ENCODE data around the gene PRRT4.

PRRT4 gene

GRCh38 chr7:128311013-128311412 is 50.5 kb downstream of the PRRT4 start:
- no peak overlapping the region for H3K4me3 ChIP-seq (ENCODE audit: low read depth, low read length)
- DNase-seq (ENCODE audit: low read depth) = no peak
- TF ChIP-seq POLR2A (IDR thresholded peaks at IDR 0.05; ENCODE audit: extremely low read depth, insufficient read length) (no peak), MYC (IDR thresholded peaks at IDR 0.05; ENCODE audit: low read depth, low read length) (no peak), MAX (IDR thresholded peaks at IDR 0.05; ENCODE audit: low read depth, low read length) (no peak), CTCF (IDR thresholded peaks at IDR 0.05; ENCODE audit: low read depth, low read length) (no peak)

GRCh38 chr7:128310499-128310898 is 51.0 kb downstream of the PRRT4 start:
- TF ChIP-seq MYC (IDR thresholded peaks at IDR 0.05; ENCODE audit: low read depth, low read length) (no peak), CTCF (IDR thresholded peaks at IDR 0.05; ENCODE audit: low read depth, low read length) (no peak), POLR2A (IDR thresholded peaks at IDR 0.05; ENCODE audit: extremely low read depth, insufficient read length) (no peak), MAX (IDR thresholded peaks at IDR 0.05; ENCODE audit: low read depth, low read length) (no peak)
- no peak overlapping the region for H3K4me3 ChIP-seq (ENCODE audit: low read depth, low read length)
- DNase-seq (ENCODE audit: low read depth) = no peak

- H3K4me3 ChIP-seq (ENCODE audit: low read depth, low read length) = no peak overlapping the region
- no peak for TF ChIP-seq MYC (IDR thresholded peaks at IDR 0.05; ENCODE audit: low read depth, low read length)
- no peak for DNase-seq (ENCODE audit: low read depth)
Measured at GRCh38 chr7:128309976-128310375, 51.5 kb downstream of the PRRT4 start.

- no peak for DNase-seq (ENCODE audit: low read depth)
- TF ChIP-seq CTCF (IDR thresholded peaks at IDR 0.05; ENCODE audit: low read depth, low read length) (no peak), POLR2A (IDR thresholded peaks at IDR 0.05; ENCODE audit: extremely low read depth, insufficient read length) (no peak), MYC (IDR thresholded peaks at IDR 0.05; ENCODE audit: low read depth, low read length) (no peak), MAX (IDR thresholded peaks at IDR 0.05; ENCODE audit: low read depth, low read length) (no peak)
- H3K4me3 ChIP-seq (ENCODE audit: low read depth, low read length) = no peak overlapping the region
Measured at GRCh38 chr7:128309124-128309523, 52.4 kb downstream of the PRRT4 start.

- DNase-seq (ENCODE audit: low read depth) = no peak
- TF ChIP-seq MYC (IDR thresholded peaks at IDR 0.05; ENCODE audit: low read depth, low read length) = no peak
- TF ChIP-seq POLR2A (IDR thresholded peaks at IDR 0.05; ENCODE audit: extremely low read depth, insufficient read length) = no peak
- TF ChIP-seq CTCF (IDR thresholded peaks at IDR 0.05; ENCODE audit: low read depth, low read length) = no peak
- no peak for TF ChIP-seq MAX (IDR thresholded peaks at IDR 0.05; ENCODE audit: low read depth, low read length)
- H3K4me3 ChIP-seq (ENCODE audit: low read depth, low read length) = no peak overlapping the region
Measured at GRCh38 chr7:128307061-128307460, 54.4 kb downstream of the PRRT4 start.

GRCh38 chr7:128304212-128304611 is 57.3 kb downstream of the PRRT4 start:
- no peak for DNase-seq (ENCODE audit: low read depth)
- H3K4me3 ChIP-seq (ENCODE audit: low read depth, low read length) = no peak overlapping the region
- TF ChIP-seq POLR2A (IDR thresholded peaks at IDR 0.05; ENCODE audit: extremely low read depth, insufficient read length) = no peak

- no peak overlapping the region for H3K4me3 ChIP-seq (ENCODE audit: low read depth, low read length)
- TF ChIP-seq MYC (IDR thresholded peaks at IDR 0.05; ENCODE audit: low read depth, low read length) = no peak
- no peak for TF ChIP-seq CTCF (IDR thresholded peaks at IDR 0.05; ENCODE audit: low read depth, low read length)
- TF ChIP-seq MAX (IDR thresholded peaks at IDR 0.05; ENCODE audit: low read depth, low read length) = no peak
- no peak for TF ChIP-seq POLR2A (IDR thresholded peaks at IDR 0.05; ENCODE audit: extremely low read depth, insufficient read length)
- DNase-seq (ENCODE audit: low read depth) = no peak
Measured at GRCh38 chr7:128303643-128304042, 57.8 kb downstream of the PRRT4 start.
